ENCODE measurements around the gene QSOX2.

GRCh38 chr9:136286359-136286986 lies 40.9 kb upstream of the QSOX2 start:
- no peak for TF ChIP-seq POLR2A (IDR thresholded peaks at IDR 0.05)
- no peak for TF ChIP-seq POLR2AphosphoS5 (IDR thresholded peaks at IDR 0.05)
- no peak for TF ChIP-seq CTCF (IDR thresholded peaks at IDR 0.05)
- no peak for TF ChIP-seq EP300 (IDR thresholded peaks at IDR 0.05)
